Measurements from ENCODE around the gene PROSER2.

The PROSER2 gene

DNA sequence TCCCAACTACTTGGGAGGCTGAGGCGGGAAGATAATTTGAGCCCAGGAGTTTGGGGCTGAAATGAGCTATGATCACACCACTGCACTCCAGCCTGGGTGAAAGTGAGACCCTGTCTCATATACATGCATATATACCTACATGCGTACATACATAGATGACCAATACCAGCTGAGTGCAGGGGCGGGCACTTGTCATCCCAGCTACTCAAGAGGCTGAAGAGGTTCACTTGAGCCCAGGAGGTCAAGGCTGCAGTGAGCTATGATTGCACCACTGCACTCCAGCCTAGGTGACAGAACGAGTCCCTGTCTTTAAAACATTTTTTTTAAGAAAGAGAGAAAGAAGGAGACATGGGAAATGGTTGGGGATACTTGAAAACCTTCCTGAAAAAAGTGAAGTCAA, 17.4 kb upstream of the PROSER2 start:
- DNase-seq: no peak

DNA sequence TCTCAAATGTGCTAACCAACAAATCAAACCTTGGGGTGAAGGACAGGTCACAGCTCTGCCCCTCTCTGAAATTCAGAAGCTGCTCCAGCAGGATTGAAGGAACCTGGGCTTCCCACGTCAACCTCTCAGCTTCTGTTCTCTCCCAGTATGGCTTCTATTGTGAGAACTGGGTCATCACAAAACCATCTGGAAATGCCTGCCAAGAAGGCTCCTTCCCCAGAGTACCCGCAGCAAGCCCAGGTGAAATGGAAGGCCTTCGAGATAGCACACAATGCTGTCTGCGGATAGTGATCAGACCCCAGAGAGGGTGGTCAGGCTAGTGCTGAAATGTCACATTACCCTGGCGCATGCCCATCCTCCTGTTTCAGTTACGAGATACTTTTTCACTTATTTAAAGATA, 16.4 kb upstream of the PROSER2 start:
- DNase-seq: no peak

- no peak for DNase-seq
Measured at GRCh38 chr10:11808808-11809207, 14.3 kb upstream of the PROSER2 start.

DNA sequence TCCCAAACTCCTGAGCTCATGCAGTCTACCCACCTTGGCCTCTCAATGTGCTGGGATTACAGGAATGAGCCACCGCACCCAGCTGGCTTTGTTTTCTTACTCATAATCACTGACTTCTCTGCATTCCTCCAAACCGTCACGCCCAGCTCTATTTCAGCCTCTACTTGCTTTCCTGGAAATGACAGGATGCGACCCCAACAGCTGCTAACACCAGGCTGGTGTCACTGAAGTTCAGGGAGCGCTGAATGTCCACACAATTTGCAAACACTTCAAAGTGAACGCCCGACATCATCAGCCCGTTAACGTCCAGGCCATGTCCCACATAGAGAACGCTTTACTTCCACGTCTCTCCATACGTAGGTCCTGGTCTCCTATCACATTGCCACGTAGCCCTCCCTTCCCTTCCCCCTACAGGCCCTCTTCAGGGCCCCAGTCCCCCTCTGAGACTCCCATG, 12.8 kb upstream of the PROSER2 start:
- DNase-seq: no peak

- no peak for DNase-seq
Measured at GRCh38 chr10:11810973-11811372, 12.2 kb upstream of the PROSER2 start.

DNA sequence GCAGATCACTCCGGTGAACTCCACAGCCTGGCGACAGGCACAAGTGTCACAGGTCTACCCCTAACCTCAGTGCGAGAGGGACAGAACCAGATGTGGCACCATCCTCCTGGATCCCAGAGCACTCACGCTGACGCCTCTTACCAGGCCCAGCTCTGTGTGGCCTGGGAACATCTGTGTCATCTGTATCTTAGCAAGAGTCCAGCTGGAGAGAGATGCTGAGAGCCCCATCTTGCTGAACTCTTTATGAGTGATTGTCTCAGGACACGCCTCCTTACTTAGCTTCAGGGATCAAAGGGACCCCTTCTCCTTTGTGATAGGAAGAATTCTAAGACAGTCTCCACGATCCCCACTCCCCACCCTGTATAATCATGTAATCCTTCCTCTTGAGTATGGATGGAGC, 10.0 kb upstream of the PROSER2 start:
- DNase-seq: no peak

- no peak for DNase-seq
Measured at GRCh38 chr10:11813855-11814567, 9.1 kb upstream of the PROSER2 start.

GRCh38 chr10:11819027-11819426, 4.1 kb upstream of the PROSER2 start:
- DNase-seq: no peak

DNA sequence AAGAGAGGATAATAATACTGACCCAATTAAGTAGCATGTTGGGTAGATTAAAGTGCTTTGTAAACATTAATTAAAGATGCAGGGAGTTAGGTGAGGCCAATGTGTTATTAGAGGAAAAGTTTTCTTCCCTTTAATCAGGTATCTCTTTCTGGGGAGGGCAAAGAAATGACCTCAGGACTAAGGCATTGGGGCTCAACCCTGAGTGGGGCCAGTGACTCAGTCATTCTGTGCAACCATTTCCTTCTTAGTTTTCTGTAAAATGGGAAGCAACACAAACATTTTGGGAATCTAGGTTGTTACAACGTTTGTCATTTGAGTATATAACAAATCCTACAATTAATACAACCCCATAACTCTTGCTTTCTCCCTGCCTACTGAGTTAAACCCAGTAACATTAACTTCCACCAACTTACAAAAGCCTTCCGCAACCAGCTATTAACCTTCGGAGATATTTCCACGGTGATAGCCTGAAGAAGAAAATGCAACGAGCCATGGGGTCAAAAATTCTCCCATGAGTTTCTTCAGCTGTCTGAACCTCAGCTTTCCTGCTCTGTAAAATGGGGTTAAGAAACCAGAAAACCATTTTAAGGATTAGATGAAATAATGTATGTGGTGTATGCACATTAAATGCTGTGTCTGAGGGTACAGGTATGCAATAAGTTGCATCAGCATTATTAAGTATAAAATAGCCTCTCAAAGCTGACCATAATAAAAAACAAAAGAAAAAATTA, 965 bp upstream of the PROSER2 start:
- DNase-seq: no peak

DNA sequence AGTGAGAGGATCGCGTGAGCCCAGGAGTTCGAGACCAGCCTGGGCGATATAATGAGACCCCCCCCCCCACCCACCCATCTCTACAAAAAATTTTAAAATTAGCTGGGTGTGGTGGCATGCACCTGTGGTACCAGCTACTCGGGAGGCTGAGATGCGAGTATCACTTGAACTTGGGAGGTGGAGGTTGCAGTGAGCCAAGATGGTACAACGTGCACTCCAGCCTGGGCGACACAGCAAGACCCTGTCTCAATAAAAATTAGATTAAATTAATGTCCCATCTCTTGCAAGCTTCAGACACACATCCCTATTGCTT, 391 bp upstream of the PROSER2 start:
- DNase-seq: no peak

DNA sequence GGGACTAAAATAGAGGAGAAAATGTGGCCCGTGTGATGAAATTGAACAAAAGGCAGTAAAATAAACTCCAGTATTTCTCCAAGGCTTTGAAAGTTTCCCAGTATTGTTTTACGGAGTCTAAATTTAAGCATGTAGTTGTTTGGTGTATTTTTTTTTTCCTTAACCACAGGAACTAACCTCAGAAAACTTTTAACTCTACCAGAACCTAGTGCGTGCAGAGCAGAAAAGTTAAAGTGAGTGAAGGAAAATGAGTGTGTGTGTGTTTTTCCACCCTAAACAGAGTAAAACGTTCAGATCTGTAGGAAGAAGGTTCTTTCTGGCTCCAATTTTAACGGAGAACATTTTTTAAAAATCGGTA, 812 bp downstream of the PROSER2 start:
- no peak for DNase-seq

DNA sequence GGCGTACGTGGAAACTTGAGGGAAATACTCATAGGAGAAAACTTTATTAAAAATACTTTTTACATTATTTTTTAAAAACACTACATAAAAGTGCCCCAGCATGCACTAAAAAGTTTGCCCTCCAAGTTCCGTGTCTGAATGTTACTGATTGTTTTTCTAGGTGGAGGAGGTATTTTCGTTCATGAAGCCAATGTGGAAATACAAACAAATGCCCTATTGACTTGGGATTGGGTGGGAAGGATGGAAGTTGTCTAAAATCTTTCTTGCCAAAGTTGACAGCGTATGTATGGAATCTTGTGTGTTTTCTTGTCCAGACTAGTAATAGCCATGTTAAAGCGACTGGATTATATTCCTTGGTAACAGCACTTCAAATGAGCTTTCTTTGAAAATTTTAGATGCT, 1.2 kb downstream of the PROSER2 start:
- no peak for DNase-seq

DNA sequence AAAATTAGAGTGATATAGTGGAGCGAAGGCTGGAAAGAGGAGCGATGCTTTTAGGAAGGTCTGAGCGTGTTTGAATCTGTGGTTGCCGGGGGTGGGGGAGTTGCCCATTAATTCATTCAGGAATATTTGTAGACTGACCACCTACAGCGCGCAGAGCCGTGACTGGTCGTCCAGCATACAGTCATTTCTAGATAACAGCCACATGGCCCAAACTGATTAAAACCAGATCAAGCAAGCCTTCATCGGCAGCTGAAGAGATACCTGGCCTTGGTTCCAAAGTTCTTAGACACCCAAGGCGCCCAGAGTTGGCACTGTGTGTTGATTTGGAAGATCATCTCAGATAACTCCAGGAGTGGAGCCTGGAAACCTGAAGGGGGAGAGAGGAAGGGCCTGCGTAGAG, 1.7 kb downstream of the PROSER2 start:
- no peak for DNase-seq

DNA sequence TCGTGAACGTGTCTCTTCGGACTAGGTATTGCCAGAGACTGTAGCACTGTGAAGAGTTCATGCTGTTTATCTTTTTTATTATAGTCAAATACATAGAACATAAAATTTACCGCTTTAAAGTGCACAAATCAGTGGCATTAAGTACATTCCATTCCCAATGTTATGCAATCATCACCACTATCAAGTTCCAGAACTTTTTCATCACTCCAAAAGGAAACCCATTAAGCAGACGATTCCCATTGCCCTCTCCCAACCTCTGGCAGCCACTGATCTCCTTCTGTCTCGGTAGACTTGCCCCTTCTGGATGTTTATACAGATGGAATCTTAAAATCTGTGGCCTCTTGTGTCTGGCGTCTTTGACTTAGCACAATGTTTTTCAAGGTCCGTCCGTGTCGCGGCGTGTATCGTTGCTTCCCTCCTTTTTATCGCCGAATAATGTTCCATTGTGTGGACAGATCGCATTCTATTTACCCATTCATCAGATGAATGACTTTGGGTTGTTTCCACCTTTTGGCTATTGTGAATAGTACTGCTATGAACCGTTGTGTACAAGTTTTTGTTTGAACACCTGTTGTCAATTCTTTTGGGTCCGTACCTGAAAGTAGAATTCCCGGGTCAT, 2.7 kb downstream of the PROSER2 start:
- DNase-seq: no peak

DNA sequence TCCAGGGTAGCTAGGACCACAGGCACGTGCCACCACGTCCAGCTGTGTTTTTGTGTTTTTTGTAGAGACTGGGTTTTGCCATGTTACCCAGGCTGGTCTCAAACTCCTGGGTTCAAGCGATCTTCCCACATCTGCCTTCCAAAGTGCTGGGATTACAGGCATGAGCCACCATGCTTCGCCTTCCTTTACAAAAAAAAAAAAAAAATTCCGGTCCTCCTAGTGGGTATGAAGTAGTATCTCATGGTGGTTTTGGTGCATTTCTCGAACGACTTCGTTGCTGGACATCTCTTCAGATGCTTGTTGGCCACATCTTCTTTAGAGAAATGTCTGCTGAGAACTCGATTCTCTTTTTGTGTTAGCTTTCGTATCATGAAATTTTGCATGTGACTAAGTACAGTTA, 3.9 kb downstream of the PROSER2 start:
- no peak for DNase-seq

DNA sequence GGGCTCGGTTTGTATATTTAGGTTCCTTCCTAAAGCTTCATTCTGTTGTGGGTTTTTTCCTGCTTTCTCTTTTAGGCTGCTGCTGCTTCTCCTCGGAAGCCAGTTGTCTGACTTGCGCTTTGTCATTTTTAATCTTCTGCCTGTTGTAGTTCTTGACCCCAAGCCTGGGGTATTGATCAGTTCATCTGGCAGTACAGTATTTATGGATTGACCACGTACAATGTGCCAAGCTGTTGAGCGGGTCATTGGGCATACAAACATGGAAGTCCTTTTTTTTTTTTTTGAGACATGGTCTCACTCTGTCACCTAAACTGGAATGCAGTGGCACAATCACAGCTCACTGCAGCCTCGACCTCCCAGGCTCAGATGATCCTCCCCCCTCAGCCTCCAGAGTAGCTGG, 4.3 kb downstream of the PROSER2 start:
- no peak for DNase-seq

GRCh38 chr10:11828682-11829284, 5.6 kb downstream of the PROSER2 start:
- no peak for DNase-seq

DNA sequence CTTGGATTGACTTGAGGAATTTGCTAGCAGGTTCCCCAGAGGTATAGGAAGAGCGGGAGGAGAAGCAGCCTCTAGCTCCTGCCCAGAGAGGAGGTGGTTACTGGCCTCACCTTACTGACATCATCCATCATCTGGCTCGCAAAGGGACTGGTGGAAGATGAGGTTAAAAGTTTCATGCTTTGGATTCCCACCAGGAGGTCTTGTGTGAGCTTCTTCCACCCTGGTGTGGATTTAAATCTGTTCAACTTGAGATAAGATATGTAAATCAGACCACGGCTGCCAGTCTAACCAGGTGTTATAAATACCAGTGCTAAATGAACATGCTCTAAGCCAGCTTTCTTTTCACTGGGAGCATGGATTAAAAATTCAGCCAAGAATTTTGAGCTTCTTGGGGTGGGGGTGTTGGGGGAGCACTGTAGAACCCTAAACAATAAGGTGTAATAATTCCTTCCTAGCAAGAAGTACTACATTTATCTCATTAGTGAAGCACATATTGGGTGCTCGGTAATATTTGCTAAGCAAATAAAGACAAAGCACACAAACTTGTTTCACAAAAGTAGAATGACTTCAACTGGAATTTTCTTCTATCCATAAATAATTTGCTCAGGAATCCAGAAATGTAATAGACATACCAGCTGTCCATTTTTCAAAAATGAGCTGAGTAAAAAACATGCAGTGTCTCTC, 7.8 kb downstream of the PROSER2 start:
- no peak for DNase-seq

- no peak for DNase-seq
Measured at GRCh38 chr10:11831520-11831951, 8.4 kb downstream of the PROSER2 start.

DNA sequence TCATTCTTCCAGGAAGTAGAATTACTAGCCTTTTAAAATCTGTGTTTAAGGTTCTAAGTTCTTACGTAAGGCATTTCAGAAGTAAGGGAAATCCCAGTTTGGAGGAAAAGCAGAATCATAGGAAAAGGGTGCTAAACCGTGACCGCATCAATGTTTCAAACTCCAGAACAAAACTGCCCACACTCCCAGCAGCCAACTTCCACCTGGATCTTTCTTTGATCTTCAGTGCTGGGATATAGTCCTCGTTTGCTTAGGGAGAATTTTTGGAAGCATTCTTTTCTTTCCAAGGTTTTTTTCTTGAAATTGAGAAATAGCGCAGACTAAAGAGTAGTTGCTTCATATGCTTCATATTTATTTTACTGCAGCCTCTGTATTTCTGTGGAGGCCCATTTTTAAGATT, 8.9 kb downstream of the PROSER2 start:
- DNase-seq: no peak

DNA sequence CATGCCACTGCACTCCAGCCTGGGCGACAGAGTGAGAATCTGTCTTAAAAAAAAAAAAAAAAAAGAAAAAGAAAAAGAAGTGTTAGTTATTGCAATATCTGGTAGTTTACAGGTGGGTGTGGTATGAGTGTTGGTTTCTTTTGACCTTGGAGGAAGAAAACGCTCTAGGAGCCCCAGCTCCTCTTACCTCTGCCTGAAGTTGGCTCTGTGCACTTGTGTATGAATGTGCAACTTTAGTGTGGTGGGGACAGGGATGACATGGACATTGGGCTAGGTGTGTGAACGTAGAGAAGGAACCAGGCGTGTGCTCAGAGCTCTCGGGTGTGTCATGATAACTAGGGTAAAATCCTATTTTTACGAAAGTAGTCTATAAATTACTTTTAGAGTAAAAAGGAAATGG, 11.9 kb downstream of the PROSER2 start:
- no peak for DNase-seq

DNA sequence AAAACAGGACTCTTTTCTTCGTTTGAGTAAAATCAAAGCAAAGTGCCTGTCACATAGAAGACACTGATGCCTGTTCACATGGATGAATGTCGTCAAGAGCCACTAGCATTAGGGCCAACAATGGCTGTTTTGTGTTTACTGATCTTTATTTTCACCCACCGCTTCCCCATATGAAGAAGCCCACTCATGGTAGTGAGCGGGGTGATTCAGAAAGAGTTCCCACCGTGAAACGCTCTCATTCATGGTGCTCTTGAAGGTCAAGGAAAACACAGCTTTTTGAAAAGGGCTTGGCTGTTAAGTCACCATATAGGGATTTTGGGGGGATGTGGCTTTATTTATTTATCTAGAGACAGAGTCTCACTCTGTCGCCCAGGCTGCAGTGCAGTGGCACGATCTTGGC, 12.5 kb downstream of the PROSER2 start:
- no peak for DNase-seq

GRCh38 chr10:11837372-11838161, 14.4 kb downstream of the PROSER2 start:
- no peak for DNase-seq
